Retinal pigment epithelial cell (primary cell): ENCODE data around the gene HCN4.
A peak's percentile ranks its signal among the peaks of the same experiment; 100 is the strongest.

Experiments used
- DNase-seq: peaks from one replicate; pipeline ENCODE4 v3.0.0-alpha.2; 2010; ENCODE audit warnings: low read depth
- H3K4me3 ChIP-seq: 2 replicates; pipeline ENCODE4 v1.5.1; 2011; ENCODE audit warnings: mild to moderate bottlenecking, low read length, control low read depth, moderate library complexity
- TF ChIP-seq, protein P1 (sequence below): conservative IDR thresholded peaks from 2 replicates; pipeline ENCODE4 v1.5.1; 2011; ENCODE audit warnings: low read depth, low read length, control low read depth, inconsistent platforms

The HCN4 gene

DNA sequence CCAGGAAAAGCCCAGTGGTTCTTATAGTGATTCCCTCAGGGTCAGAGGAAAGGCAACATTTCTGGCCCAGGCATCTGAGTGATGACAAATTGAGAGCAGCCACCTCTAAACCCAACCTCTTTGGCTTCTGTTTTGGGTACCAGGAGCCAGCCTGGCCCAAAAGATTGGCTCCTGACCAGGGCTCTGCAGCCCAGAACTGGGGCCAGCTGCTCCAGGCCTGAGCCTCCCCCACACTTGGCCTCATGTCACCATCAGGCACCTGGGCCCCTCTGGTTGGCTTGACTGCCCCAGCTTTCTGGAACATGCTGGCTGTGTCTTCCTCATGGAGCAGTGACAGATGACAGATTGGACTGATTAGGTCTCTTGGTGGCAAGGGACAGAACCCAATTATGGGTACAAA, 26.0 kb upstream of the HCN4 start:
- DNase-seq: no peak
- no peak overlapping the region for H3K4me3 ChIP-seq
- TF ChIP-seq, protein P1, sequence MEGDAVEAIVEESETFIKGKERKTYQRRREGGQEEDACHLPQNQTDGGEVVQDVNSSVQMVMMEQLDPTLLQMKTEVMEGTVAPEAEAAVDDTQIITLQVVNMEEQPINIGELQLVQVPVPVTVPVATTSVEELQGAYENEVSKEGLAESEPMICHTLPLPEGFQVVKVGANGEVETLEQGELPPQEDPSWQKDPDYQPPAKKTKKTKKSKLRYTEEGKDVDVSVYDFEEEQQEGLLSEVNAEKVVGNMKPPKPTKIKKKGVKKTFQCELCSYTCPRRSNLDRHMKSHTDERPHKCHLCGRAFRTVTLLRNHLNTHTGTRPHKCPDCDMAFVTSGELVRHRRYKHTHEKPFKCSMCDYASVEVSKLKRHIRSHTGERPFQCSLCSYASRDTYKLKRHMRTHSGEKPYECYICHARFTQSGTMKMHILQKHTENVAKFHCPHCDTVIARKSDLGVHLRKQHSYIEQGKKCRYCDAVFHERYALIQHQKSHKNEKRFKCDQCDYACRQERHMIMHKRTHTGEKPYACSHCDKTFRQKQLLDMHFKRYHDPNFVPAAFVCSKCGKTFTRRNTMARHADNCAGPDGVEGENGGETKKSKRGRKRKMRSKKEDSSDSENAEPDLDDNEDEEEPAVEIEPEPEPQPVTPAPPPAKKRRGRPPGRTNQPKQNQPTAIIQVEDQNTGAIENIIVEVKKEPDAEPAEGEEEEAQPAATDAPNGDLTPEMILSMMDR: no peak

GRCh38 chr15:73393336-73393735, 24.6 kb upstream of the HCN4 start:
- DNase-seq: no peak
- TF ChIP-seq, protein P1: no peak
- no peak overlapping the region for H3K4me3 ChIP-seq

DNA sequence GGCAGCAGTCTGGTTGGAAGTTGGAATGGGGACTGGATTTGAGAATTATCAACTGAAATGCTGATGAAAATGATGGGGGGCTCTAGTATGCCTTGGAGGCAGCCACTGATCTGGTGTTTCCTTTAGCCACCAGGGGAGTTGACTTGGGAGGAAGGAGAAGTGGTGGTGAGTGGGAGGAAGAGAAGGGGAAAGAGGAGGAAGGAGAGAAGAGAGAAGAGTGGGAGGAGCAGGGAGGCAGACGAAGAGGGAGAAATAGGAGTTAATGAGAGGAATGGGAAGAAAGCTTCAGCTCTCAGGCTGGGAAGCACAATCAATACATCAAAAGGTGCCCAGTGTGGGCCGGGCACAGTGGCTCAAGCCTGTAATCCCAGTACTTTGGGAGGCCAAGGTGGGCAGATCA, 23.3 kb upstream of the HCN4 start:
- TF ChIP-seq, protein P1: no peak
- H3K4me3 ChIP-seq: no peak overlapping the region
- no peak for DNase-seq

- TF ChIP-seq, protein P1: no peak
- DNase-seq: no peak
- no peak overlapping the region for H3K4me3 ChIP-seq
Measured at GRCh38 chr15:73391128-73391872, 22.5 kb upstream of the HCN4 start.

- TF ChIP-seq, protein P1: no peak
- H3K4me3 ChIP-seq: no peak overlapping the region
- no peak for DNase-seq
Measured at GRCh38 chr15:73389971-73390544, 21.3 kb upstream of the HCN4 start.

DNA sequence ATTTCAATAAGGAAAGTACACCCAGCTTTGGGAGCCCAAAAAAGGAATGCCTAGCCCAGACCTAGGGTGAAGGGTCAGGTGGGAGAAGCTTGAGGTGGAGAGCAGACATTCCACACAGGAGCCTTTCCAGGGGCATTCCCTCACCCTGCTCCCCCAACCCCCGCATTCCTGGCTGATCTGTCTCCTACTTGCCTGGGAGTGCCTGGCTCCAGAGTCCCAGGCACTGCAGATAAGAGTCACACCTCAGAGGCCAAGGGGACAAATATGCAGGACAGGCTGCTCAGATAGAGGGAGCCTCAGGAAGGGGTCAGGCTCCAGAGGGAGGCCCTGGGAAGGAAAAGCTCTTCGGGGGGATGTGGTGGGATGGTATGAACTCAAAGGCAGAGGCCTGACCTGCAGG, 20.8 kb upstream of the HCN4 start:
- DNase-seq: no peak
- no peak overlapping the region for H3K4me3 ChIP-seq
- TF ChIP-seq, protein P1: no peak

DNA sequence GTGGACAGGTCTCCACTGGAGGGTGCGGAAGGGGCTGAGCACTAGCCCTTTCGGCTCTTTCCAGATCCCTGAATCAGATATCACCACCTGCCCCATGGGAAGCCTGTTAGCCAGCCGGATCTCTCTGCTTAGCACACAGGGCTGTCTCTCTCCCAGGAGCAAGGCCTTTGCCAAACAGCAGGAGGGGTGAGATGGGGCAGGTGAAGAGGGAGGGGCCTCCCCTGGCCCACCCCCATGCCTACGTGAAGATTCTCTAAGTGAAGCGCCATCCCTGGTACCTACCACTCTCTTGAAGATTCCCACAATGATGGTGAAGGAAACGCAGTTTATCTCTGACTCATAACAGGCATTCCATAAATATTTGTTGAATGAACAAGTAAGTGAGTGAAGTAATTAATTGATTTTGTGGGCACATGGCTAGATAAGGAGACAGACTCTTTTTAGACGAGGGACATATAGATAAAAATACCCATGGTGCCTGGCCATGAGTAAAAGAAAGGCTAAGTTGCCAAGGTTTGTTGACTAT, 19.6 kb upstream of the HCN4 start:
- TF ChIP-seq, protein P1: no peak
- no peak overlapping the region for H3K4me3 ChIP-seq
- peak; percentile 45 for DNase-seq
